ES-I3 (cell line): ENCODE measurements around the gene PLA2G4E.

Experiments used
- H3K36me3 ChIP-seq: 2 replicates; pipeline ENCODE4 v1.6.1; 2013; ENCODE audit warnings: mild to moderate bottlenecking, low read length, control low read depth, moderate library complexity; ENCODE audit not compliant: insufficient read depth
- H3K4me1 ChIP-seq: 2 replicates; pipeline ENCODE4 v1.6.1; 2013; ENCODE audit warnings: mild to moderate bottlenecking, control low read depth, low read length; ENCODE audit not compliant: insufficient read depth
- H3K9ac ChIP-seq: 2 replicates; pipeline ENCODE4 v1.6.1; 2013; ENCODE audit warnings: low read depth, mild to moderate bottlenecking, low read length, moderate library complexity
- H3K9me3 ChIP-seq: 2 replicates; pipeline ENCODE4 v1.6.1; 2013; ENCODE audit warnings: mild to moderate bottlenecking, low read length, moderate library complexity; ENCODE audit not compliant: control insufficient read depth, insufficient read depth

Gene PLA2G4E

GRCh38 chr15:42018306-42019224 lies 2.3 kb downstream of the PLA2G4E start:
- no peaks in the 10 kb centered on the region for H3K4me1 ChIP-seq
- H3K36me3 ChIP-seq = no peaks in the 10 kb centered on the region
- peaks cover 7% of the 10 kb centered on the region; the same call in 1 of the 2 replicates for H3K9me3 ChIP-seq
- H3K9ac ChIP-seq = no peak overlapping the region

DNA sequence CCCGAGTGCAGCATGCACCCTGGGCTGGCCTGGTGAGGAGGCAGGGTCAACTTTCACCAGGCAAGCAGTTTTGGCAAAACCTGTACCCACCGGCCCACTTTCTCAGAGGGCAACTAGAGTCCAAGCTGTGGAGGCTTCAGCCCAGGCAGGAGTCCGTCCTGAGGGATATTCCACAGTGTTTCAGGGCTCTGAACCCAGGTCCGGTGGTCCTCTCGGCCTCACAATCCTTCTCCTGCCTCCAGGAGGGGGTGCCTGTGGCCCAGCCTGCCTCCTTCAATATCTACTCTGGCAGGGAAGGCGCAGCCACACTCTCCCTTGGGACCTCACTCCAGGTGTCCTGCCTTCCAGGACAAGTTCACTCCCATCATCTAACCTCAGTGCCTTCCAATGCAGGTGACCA lies 3.9 kb downstream of the PLA2G4E start:
- H3K36me3 ChIP-seq = no peaks in the 10 kb centered on the region
- no peak overlapping the region for H3K9ac ChIP-seq
- no peaks in the 10 kb centered on the region for H3K4me1 ChIP-seq
- H3K9me3 ChIP-seq = 0 out of 2 replicates have a peak, but pooled peaks cover under 1% of the 10 kb centered on the region

DNA sequence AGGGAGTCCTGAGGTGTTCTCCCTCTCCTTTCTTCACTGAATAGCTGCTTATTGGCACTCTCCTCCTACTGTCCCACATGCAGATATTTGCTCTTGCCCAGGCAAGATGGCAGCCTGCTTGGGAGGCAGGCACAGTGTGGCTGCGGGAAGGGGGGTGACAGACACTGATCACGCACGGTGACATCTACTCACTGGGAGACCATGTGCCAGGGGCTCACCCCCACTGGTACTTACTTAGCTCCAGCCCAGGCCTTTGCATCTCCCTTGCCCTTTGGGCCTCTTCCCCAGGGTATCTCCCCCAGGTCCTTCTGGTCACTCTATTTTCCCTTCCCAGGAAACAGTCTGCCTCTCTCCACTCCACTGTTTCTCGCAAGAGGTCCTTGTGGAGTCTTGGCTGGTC lies 6.4 kb downstream of the PLA2G4E start:
- Histone ChIP-seq H3K9ac (no peak overlapping the region), H3K4me1 (no peaks in the 10 kb centered on the region), H3K36me3 (no peaks in the 10 kb centered on the region), H3K9me3 (no peaks in the 10 kb centered on the region)

DNA sequence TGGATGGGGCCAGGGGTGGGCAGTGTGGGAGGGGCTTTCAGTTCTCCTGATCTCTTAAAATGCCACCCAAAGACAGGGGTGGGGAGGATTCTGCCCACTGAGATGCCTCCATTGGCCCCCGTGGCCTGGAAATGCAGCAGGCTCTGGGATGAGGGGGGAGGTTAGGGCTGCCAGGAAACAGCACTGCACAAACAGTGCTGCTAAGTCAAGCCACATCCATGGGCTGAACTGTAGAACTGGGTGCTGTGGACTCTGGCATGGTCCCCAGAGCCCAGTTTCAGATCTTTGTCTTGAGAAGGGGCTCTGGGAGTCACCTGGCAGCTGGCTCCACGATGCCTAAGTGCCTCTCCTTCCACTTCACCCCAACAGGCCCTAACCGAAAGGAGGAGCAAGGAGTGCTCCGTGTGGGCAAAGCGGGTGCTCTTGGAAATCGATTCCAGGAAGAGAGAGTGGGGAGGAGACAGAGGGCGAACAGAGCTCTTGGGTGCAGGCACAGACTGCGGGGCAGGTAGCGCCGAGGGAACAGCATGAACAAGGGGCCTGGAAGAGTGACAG lies 7.8 kb downstream of the PLA2G4E start:
- no peaks in the 10 kb centered on the region for H3K36me3 ChIP-seq
- no peaks in the 10 kb centered on the region for H3K9me3 ChIP-seq
- H3K4me1 ChIP-seq = no peaks in the 10 kb centered on the region
- no peak overlapping the region for H3K9ac ChIP-seq

GRCh38 chr15:42012241-42012640 lies 8.6 kb downstream of the PLA2G4E start:
- Histone ChIP-seq H3K9me3 (no peaks in the 10 kb centered on the region), H3K9ac (no peak overlapping the region), H3K4me1 (no peaks in the 10 kb centered on the region), H3K36me3 (no peaks in the 10 kb centered on the region)

GRCh38 chr15:42011074-42011473 lies 9.8 kb downstream of the PLA2G4E start:
- H3K36me3 ChIP-seq = no peaks in the 10 kb centered on the region
- H3K9ac ChIP-seq = no peak overlapping the region
- no peaks in the 10 kb centered on the region for H3K4me1 ChIP-seq
- no peaks in the 10 kb centered on the region for H3K9me3 ChIP-seq

DNA sequence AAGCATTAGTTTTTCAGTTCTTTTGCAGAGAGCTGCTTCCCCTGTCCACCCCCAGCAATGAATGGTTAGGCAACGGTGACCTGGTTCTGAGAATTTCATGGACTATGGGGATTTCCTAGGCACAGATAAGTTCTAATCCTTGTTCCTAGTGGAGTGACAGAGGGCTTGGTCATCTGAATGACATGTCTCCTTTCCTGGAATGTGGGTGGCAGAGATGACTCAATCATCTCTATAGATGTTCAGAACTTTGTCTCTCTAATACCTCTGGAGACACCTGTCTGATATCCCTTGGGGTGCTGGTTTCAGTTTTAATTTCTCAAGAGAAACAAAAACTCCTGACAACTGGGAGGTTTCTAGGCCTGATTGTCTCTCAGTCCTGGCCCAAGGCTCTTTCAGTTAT lies 10.4 kb downstream of the PLA2G4E start:
- Histone ChIP-seq H3K36me3 (no peaks in the 10 kb centered on the region), H3K9ac (no peak overlapping the region), H3K4me1 (no peaks in the 10 kb centered on the region), H3K9me3 (no peaks in the 10 kb centered on the region)

DNA sequence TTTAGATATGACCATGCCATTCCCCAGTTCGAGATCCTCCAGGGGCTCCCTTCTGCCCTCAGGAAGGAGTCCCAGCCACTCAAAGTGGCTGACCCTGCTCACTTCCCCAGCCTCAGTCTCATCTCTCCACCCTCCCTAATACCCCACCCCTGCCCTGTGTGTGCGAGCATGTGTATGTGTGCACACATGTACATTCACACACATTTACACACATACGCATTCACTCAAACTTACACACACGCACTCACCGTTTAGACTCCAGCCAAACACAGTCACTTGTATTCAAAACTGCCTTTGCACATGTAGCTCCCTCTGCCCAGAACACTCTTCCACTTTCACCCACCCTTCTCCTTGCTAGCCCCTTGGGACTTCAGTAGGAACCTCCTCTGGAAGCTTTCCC lies 11.4 kb downstream of the PLA2G4E start:
- Histone ChIP-seq H3K9me3 (no peaks in the 10 kb centered on the region), H3K4me1 (no peaks in the 10 kb centered on the region), H3K9ac (no peak overlapping the region), H3K36me3 (no peaks in the 10 kb centered on the region)

DNA sequence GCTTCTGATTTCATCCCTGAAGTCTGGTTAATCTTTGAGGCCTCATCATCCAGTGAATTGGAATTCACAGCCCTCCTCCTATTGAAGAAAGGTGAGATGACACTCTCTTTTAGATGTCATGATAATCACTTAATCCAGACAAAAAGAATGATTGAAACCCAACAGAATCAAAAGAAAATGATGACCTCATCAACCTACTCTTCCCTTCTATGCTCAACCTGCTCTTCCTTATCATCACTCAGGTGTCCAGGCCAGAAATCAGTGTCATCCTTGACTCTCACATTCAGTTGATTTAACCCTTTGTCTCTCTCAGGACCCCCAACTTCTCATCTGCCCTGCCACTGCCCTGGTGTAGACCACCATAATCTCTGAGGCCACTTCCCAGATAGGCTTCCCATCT lies 11.8 kb downstream of the PLA2G4E start:
- Histone ChIP-seq H3K36me3 (no peaks in the 10 kb centered on the region), H3K9ac (no peak overlapping the region), H3K4me1 (no peaks in the 10 kb centered on the region), H3K9me3 (no peaks in the 10 kb centered on the region)

DNA sequence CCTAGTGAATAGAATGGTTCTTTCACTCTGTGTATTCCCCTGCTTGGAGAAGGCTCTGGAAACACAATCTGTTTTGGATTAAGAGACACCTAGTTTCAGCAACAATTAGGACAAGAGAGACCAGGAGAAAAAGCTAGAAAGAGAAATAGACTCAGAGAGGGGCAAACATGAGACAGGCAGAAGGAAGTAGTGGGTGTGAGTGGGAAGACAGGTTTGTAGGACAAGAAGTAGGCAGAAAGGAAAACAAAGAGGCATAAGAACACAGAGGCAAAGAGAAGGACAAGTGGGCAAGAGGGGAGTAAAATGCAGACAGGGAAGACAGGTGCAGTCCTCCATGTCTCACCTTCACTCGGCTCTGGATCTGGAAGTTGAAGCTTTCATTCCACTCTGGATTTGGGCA lies 13.5 kb downstream of the PLA2G4E start:
- H3K9ac ChIP-seq = no peak overlapping the region
- H3K36me3 ChIP-seq = no peaks in the 10 kb centered on the region
- no peaks in the 10 kb centered on the region for H3K9me3 ChIP-seq
- no peaks in the 10 kb centered on the region for H3K4me1 ChIP-seq

- Histone ChIP-seq H3K4me1 (no peaks in the 10 kb centered on the region), H3K36me3 (no peaks in the 10 kb centered on the region), H3K9ac (no peak overlapping the region), H3K9me3 (no peaks in the 10 kb centered on the region)
These were observed 18.5 kb downstream of the PLA2G4E start for GRCh38 chr15:42002333-42002732.

DNA sequence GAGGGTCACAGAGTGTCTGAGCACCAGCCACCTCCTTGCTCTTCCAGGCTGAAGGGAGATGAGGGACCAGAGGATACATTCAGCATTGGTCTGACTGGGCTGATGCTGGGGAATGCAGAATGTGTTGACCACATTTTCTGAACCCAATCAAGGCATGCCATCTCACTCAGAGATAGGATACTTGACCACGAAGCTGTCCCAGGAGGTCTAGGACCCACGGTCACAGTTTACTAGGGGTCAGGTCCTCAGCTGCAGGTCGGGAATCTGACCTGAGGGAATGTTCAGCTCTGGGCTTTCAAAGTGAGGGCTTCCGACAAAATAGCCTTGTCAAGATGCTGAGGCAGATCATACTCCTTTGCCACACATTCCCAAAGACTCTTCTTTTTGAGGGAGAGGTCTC lies 19.6 kb downstream of the PLA2G4E start:
- no peak overlapping the region for H3K9ac ChIP-seq
- H3K4me1 ChIP-seq = no peaks in the 10 kb centered on the region
- no peaks in the 10 kb centered on the region for H3K36me3 ChIP-seq
- no peaks in the 10 kb centered on the region for H3K9me3 ChIP-seq

DNA sequence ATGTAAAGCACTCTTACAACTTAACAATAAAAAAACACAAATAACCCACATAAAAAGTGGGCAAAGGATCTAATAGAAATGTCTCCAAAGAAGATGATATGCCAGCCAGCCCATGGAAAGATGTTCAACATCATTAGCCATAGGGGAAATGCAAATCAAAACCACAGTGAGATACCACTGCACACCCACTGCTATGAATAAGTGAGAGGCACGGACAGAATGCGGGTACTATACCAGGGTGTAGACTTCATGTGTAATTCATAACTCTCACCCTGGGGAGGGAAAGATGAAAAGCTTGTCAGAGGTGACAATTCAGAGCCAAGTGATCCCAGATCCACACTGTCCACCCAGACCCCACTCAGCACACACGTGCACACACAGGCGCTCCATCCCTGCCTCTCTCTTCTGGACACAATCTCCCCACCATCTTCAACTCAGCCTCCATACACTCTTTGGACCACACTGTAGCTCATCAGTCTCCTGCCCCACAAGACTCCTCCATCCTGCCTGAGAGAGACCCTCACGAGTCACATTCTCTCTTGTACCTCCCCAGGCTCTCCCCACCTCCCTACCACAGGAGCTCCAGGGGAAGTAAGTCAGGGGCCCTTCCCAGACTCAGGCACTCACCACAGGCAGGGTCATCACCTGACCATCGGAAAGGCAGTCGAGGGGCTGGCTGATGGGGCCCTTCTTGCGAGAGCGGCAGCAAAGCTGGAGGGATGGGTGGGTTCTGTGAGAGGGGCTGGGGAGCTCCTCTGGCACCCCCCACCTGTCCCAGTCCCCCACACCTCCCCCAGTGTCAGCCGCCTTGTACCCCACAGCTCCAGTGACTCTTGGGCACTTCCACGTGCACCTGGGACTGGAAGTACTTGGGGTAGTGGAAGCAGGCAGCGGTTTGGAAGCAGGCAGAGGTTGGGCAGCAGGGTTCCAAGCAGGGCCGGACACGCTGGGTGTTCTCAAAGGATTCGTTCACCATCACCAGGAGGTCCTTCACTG lies 21.3 kb downstream of the PLA2G4E start:
- H3K36me3 ChIP-seq = no peaks in the 10 kb centered on the region
- H3K9ac ChIP-seq = no peak overlapping the region
- H3K9me3 ChIP-seq = no peaks in the 10 kb centered on the region
- no peaks in the 10 kb centered on the region for H3K4me1 ChIP-seq

DNA sequence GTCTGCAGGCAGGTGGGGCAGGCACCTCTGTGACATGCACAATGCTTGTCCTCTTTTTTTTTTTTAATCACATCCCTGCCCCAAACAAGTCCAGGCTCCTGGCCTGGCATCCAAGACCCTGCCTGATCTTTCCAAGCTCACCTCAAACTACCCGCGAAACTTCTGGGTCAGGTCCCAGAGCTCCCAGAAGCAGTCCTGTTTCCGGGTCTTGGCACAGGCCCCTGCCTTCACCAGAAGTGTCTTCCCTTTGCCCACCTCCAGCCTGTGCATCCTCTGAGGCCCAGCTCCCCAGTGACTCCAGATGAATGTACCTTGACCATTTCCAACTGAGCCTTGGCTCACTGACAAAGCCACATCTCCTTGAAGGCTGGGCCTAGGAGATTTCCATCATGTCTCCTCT lies 23.0 kb downstream of the PLA2G4E start:
- H3K9ac ChIP-seq = no peak overlapping the region
- no peaks in the 10 kb centered on the region for H3K4me1 ChIP-seq
- no peaks in the 10 kb centered on the region for H3K9me3 ChIP-seq
- no peaks in the 10 kb centered on the region for H3K36me3 ChIP-seq
